NCI-H69 (cell line): ENCODE results near the gene ENTR1.
A peak's percentile ranks its signal among the peaks of the same experiment; 100 is the strongest.
"Not testable (repeated sequence)": the region's sequence is repeated elsewhere in the genome, so short reads cannot be mapped to it uniquely, and the experiment has no call there.

Experiments
- DNase-seq: peaks from one replicate; lab custom pipeline; 2025; lab: John Stamatoyannopoulos, UW

The ENTR1 gene

DNA sequence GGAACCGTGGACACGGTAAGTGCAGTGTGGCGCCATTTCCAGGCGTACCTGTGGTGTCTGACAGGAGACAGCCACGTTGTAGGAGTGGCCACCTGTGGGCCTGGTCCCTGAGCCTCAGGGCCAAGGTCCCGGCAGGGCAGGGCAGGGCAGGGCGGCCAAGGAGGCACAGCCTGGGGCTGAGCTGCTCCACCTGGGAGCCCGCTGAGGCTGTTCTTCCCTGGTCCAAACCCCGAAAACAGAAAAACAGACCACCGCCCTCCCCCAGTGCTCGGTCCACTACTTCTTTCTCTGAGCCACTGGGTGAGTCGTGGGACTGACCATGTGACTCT lies 8.6 kb upstream of the ENTR1 start:
- no peak for DNase-seq

DNA sequence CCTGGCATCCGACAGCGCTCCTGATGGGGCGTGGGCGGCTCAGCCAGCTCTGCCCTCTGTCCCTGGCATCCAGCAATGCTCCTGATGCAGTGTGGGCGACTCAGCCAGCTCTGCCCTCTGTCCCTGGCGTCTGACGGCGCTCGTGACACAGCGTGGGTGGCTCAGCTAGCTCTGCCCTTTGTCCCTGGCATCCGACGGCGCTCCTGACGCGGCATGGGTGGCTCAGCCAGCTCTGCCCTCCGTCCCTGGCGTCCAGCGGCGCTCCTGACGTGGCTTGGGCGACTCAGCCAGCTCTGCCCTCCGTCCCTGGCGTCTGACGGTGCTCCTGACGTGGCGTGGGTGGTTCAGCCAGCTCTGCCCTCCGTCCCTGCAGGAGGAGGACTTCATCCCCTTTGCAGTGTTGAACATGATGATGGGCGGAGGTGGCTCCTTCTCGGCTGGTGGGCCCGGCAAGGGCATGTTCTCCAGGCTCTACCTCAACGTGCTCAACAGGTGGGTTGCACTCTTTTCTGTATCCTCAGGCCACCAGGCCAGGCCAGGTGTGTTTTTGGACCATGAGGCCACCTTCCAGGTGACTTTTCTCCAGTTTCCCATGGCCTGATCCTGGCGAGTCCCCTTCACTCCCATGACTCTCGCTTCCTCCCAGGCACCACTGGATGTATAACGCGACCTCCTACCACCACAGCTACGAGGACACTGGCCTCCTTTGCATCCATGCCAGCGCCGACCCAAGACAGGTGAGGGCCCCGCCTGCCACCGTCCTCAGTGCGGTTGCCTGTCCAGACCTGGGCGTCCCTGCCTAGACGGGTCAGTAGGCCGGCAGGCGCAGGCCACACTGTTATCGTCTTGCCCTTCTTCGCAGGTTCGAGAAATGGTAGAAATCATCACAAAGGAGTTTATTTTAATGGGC lies 8.0 kb upstream of the ENTR1 start:
- DNase-seq: no peak

DNA sequence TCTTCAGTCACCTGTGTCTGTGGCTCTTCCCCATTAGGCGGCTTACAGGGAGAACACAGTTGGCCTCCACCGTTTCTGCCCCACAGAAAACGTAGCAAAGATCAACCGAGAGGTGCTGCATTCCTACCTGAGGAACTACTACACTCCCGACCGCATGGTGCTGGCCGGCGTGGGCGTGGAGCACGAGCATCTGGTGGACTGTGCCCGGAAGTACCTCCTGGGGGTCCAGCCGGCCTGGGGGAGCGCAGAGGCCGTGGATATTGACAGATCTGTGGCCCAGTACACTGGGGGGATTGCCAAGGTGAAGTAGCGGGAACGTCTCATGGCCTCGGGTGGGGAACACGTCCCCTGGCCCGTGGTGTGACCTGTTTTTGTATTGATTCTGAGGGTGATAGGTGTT lies 6.5 kb upstream of the ENTR1 start:
- DNase-seq: no peak

DNA sequence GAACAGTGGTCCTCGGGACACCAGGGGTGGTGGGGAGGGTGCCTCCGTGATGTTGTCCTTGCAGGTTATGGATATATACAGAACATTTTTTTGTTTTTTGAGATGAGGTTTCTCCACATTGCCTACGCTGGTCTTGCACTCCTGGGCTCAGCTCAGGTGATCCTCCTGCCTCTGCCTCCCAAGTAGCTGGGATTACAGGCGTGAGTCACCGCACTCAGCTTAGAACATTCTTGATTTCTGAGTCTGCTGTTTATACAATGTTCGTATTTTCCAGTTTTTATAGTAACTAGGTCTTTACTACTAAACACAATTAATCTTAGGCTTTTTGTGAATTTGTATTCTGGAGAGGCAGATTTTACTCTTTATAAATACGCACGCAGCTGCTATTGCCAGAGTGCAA lies 6.0 kb upstream of the ENTR1 start:
- DNase-seq: no peak

DNA sequence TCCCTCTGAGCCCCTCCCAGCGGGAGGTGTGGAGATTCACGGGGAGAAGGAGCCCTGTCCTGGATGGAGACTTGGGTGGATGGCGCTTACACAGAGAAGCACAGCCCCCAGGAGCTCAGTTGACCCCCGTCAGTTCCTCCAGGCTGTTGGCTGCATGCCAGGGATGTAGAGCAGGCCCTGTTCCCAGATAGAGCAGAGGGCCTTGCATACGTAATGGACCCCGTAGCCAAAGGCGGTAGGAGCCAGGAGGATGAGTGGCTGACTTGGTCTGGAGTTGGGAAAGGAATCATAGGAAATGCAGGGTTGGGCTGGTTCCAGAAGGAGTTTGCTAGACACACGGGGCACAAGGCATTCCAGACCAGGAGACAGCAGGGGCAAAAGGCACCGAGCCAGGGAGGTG lies 2.5 kb upstream of the ENTR1 start:
- no peak for DNase-seq

DNA sequence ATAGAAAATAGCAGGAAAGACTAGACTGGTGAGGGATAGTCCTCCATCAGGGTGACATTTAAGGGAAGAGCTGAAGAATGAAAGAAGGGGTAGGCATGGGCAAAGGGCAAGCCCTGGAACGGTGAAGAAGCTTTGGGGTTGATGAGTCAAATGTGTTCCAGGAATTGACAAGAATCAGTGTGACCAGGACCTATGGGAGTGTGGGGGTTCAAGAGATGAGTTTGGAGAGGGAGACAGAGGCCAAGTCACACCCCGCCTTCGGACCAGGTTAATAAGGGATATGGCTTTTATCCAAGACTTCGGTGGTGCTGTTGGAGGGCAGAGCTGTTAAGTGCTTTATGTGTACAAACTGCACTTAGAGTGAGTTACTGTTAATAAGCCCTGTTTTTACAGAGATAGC lies 964 bp upstream of the ENTR1 start:
- no peak for DNase-seq

DNA sequence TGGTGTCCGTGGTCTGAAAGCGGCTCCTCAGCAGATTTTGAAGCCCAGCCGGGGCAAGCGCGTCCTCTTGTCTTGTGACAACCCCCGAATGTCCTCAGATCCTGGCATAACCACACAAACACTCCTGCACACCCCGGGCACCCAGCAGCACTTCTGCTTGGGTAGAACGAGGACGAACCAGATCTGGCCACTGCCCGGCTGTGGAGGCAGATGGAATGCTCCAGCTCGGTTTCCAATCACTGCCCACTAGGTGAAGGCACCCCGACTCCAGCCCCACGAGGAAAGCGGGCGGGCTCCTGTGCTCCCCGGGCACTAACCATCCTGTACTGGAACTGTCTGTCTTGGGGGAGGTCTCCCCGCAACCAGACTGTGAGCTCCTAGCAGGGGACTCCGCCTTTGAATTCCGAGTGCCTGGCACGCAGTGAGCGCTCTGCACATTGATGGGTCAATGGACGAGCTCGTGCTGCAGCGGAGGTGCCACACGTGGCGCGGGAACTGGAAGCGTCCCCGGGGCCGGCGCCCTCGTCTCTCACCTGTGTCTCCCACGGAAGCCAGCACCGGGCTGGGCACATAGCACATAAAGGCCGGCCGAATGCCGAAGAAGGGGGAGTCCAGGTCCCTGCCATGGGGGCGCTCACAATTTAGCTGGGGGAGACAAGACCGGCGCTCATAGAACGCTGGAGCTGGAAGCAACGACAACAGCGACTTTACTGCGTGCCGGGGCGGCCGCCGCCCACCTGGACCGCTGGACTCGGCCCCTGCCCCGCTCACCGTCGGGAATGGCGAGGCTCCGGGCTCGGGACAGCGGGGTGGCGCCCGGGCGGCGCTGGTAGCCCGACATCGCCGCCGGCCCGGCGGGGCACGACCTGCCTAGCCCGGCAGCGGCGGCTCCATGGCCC lies 608 bp downstream of the ENTR1 start:
- peak; percentile 58 for DNase-seq

DNA sequence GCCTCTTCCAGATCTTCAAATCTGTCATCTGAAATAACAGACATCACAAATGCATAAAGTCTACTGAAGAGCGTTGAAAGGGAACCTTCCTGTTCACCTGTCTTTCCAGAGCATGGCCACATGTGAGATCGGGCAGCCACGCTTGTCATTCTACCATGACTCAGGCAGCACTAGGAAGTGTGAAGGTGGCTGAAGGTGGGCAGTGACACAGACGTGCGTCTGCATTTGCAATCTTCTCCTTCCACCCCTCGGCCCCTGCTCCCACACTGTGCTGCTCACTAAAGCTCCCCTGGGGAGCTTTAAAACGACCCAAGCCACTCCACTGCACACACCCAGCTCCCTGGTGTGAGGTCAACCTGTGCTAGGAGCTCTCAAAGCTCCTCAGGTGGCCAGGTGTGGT lies 2.5 kb downstream of the ENTR1 start:
- peak; percentile 12 for DNase-seq

DNA sequence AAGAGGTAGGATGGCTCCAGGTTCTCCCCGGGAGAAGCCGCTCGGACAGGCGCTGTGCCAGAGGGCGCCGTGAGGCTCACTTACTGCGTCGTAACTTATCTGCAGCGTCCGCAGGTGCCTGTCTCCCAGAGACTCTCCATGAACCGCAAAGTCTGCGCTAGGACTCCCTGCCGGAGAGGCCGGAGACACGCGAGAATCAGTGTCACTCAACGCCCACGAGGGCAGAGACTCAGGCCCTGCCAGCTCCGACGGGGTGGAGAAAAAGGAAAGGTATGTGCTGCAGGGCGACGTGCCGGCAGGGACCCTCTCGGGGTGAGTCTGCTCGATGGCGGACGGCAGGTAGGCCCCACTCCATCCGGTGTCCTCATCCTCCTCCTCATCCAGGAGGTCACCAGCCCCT lies 3.4 kb downstream of the ENTR1 start:
- DNase-seq: not testable (repeated sequence)

DNA sequence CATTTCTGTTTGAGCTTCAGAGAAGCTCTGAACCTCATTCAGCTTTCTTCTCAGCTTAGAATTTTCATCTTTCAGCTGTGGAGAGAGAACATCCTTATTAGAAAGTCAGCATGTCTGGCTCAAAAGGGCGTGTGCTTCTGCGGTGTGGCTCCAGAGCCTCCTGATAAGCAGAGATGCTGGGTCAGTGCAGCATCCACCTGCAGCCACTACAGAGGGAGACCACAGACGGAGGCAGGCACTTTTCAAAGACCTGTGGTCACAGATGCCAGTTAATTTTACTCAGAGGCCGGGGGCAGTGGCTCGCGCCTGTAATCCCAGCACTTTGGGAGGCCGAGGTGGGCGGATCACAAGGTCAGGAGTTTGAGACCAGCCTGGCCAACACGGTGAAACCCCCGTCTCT lies 4.5 kb downstream of the ENTR1 start:
- not testable (repeated sequence) for DNase-seq

DNA sequence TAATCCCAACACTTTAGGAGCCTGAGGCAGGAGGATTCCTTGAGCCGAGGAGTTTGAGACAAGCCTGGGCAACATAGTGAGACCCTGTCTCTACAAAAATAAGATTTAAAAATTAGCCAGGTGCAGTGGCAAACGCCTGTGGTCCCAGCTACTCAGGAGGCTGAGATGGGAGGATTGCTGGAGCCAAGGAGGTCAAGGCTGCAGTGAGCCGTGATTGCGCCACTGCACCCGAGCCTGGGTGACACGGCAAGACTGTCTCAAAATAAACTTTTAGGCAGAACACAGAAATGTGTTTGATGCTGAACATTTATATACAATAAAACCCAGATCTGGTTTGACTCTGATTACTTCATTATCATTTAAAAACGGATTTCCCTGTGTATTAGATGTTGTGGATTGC lies 4.9 kb downstream of the ENTR1 start:
- DNase-seq: no peak

DNA sequence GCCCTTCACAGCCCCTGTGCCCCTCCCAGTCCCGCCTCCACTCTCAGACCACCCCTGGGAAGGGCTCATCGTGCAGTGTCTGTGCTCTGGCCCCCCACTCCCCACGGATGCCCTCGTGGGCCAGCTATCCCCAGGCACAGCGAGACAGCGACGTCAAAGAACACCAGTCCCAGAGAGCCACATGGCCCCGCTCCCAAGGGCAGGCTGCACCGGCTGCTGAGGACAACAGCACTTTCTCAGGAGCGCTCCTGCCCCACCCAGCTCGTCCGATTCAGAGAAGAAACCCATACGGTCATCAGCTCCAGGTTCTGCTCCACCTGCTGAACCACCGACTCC lies 5.6 kb downstream of the ENTR1 start:
- DNase-seq: no peak

DNA sequence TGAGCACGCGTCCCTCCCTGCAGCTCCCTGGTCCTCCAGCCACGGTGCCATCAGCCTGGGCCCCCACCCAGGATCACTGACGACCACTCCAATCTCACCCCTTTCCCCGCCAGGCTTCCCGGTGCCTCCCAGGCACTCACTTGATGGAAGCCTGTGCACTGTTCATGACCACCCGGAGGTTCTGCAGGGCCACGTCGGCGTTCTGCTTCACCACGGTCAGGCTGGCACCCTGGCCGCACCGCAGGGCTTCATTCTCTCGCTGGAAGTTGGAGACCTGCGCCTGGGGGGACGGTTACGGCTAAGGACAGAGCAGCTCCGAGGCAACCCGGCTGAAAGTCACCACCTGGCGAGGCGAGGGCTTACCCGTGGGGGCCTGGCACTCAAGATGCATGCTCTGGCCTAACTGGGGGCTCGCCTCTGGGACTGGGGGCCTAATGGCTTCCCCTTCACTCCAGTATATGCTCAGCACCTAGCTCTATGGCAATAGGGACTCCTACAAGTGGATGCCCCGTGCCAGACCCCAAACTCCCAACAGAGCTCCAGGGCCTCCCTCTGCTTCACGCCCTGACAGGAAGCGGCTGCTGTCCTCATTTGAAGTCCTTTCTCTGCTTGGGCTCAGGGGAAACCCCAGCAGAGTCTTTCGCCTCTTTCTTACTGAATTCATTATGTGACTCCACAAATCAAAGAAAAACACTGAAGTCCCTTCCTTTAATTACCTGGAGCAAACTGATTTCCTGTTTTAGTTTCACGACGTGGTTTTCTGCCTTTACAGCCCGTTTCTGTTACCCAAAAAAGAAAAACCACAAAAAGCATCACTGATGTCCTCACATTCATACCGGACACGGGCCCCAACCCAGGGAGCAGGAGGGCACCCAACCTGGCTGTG lies 6.3 kb downstream of the ENTR1 start:
- DNase-seq: no peak

DNA sequence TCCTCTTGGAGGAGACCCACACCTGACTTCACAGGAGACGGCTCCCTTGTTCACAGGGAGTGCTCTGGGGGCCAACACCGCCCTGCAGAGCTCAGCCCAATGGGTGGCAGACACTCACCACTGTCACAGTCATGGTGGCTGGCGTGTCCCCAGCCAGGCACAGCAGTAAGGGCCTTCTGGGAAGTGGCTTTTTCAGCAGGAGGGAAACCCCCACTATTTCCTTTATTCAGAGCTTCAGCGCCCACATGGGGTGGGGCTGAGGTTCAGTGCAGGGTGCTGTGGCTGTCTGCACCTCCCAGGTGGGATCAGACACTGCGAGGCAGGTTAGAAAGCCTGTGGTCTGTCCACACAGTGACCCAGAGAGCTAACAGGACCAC lies 6.9 kb downstream of the ENTR1 start:
- no peak for DNase-seq

DNA sequence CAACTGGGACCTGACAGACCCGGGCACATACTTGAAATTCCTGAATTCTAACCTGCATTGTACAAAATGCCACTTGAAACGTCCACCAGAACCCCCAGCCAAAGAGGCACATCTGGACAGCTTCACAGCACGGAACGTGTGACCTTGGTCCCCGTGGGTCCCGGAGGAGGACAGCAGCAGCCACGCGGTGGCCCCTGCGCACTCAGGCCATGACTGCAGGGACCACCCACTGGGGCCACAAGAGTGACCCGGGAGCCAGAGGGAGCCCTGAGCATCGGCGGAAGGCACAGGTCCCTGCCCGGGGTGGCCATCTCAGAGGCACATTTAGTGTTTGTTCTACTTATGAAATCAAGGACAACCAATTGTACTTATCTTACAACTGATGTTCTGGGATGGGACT lies 8.3 kb downstream of the ENTR1 start:
- DNase-seq: no peak

DNA sequence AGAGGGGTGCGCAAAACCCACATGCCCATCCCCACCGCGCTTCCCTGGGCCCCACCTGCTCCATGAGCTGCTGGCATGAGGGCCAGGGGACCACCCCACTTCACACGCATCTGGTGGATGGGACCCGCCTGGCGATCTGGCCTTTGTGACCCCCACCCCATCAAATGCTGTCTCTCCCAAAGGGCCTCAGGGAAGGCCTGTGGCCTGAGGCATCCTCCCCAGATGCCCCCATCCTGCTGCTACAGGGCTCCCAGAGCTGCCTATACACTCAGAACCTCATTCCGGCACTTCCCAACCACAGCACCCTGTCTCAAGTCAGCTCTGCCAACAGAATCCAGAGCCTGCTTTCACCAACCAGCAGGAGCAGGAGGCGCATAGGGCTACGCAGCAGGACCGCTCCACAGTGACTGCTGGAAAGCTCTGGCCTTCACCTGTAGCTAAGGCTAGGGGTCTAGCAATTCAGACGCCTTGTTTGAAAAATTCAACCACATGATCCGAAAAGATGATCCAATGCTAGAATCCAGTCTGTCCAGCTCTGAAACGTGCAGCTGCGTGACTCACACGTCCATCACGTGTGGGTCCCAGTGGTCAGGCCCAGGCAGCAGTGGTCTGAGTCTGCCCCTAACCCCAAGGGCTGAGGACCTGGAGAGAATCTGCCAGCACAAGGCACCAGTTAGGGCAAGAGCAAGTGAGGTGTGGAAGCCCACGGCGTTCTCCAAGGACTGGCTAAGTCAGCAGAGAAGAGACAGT lies 9.1 kb downstream of the ENTR1 start:
- DNase-seq: no peak

DNA sequence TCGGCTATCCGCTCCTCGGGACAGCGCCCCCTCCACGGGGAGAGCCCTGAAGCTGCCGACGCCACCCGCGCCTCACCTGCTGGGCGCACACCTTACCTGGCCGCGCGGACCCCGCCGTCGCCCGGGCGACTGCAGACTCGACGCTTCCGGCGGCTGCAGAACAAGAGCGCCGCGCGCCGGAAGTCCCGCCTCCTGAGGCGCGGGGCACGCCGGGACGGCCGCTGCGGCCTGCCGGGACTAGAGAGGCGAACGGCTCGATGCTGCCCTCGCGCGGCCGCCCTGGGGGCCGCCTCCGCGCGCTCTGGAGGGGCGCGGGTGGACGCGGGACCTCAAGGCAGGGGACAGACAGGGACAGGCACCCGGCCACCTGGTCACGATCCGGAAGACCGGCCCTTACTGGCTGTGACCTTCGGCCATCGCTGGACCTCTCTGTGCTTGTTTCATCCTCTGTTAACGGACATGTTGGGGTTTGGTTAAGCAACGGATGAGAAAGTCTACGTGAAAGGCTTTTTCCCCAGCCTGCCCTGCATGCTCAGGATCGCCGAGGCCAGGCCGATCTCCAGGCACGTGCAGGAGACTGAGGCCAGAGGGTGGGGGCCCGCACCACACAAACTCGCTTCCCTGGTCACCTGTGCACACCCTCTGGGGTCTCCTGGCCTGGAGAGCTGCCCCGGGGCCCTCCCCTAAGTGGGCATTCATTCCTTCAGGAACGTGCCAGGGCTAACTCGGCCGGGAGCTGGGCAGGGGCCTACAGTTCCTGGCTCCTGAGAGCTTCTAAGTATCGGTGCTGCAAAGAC lies 10.2 kb downstream of the ENTR1 start, which contains the start of gene SNAPC4:
SNAPC4 (minus strand) TSS at position 133 of the 797 bp plus-strand sequence. CDS start 1,742 bp downstream, outside the sequence.
- DNase-seq: peak; percentile 97

DNA sequence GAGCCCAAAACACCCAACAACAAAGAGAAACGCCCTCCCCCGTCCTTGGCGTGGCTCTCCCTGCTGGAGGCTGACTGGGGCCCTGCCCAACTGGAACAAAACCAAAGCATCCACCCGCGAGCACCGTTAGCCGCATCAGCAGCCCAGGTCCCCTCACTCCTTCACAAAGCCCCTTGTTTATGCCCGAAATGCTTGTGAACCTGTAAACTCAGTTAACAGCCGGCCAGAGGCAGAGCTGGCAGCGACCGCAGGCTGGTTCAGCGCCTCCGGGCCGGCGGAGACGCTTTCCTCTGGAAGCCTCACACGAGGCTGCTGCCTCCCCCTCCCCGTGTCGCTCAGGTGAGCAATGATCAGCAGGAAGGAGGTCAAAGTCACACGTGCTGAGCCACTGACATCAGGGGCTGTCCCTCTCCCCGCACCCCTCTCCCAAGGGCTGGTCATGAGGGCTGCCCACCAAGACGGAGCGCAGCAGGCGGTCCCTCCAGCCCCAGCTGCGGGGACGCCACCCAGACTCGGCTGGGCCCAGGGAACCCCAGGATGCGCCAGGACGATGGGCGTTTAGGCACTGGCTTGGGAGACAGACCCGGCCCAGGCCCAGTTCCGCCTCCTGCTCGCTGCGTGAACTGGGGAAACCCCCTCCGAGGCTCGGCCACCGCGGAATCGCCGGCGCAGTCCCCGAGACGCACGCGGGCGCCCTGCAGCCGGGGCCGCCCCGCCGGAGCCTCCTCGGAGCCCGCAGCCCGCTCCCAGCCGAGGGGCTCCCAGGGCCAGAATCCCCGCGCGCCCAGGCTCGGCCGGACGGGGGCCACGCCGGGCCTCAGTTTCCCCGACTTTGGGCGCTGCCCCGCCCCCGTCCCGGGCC lies 11.0 kb downstream of the ENTR1 start:
- DNase-seq: peak; percentile 59

DNA sequence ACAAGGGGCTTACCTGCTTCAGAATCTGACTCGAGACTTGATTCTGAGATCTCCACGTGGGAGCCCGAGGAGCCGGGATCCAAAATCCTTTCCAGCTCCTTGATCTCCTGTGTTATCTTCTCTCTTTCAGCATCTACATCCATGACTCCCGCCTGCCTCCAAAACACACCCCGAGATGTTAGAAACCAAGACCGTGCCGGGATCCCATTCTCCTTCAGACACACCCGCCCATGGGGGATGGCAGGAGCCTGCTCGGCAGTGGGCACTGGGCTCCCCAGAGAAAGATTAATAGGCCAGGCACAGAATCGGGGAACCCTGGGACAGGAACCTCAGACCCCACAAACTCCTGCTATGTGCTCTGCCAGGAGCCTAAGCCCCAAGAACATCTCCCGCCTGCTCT lies 12.1 kb downstream of the ENTR1 start:
- no peak for DNase-seq

DNA sequence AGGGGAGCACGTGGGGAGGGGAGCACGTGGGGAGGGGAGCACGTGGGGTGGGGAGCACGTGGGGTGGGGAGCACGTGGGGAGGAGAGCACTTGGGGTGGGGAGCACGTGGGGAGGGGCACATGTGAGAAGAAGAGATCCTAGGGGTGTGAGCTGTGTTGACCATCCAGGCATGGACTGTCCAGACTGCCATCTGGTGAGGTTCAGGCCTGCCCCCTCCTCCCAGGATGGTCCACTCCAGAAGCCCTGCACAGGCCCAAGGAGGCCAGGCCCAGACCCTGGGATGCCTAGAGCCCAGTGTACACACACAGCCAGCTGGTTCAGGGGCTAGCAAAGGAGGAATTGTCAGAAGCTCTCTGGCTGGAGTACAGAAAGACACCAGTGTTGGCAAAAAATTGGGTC lies 12.8 kb downstream of the ENTR1 start:
- no peak for DNase-seq
